Activated CD4-positive, CD25-positive, alpha-beta regulatory T cell (primary cell): ENCODE measurements around the gene ZNF32.

Experiments used
- DNase-seq, 4 experiments: peaks; one replicate each; lab custom pipeline; 2025; lab: John Stamatoyannopoulos, UW

ZNF32 gene

DNA sequence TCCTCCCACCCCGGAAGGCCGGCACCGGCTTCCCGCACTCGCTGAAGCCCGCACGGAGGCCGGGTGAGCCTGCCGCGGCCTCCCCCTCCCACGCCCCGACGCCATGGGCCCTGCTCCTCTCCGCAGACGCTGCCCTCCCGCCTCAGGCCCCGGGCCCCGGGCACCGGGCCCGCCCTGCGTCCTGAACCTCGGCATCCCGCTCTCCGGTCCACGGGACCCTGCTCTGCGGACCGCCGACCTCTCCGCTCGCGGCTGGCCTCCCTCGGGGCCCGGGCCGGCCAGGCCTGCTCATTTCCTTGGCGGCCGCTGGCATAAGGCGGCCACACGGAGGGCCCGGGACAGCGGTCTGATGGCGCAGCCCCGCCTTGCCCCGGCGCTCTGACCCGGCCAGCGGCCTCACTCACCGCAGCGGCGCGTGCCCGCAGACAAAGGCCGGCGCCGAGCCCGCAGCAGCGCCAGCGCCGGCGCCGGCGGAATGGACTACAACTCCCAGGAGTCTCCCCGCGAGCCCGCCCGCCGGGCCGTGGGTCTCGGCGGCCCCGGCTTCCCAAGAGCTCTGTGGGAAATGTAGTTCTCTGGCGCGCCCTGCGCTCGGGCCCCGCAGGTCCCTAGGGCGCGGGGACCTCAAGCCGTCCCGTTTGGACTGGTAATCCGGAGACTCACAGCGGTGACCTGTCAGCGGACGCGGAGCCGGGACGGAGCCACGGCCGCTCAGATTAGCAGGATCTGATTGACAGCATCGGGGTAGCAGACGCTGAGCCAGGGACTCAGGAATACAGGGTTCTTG is at the start of gene ZNF32:
Gene ZNF32 (minus strand): TSS at position 484 of the 787 bp plus-strand sequence. CDS start 2,748 bp downstream, outside the sequence.
- DNase-seq: peak; percentile 55 to 69 (median 68)

- no peak for DNase-seq
These were observed 49.5 kb upstream of the ZNF32 start for GRCh38 chr10:43698156-43698555.

DNA sequence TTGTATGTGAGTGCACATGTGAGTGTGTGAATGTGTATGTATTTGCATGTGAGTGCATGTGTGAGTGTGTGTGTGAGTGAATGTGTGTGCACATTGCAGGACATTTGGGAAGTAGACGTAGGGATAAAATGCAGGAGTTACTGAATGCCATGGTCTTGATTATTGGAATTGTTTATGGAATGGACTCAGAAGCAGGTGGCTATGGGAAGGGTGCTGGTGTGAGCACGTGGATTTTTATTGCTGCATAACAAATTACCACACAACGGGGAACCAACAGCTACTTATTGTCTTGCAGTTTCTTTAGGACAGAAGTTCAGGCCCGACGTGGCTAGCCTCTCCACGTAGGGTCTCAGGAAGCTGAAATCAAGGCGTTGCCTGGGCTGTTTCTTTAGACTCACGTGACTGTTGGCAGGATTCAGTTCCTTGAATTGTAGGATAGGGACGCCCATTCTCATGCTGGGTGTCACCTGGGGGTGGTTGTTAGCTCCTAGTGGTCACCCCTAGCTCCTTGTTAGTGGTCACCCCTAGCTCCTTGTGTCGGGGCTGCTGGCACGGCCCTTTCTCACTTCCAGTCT is 48.3 kb upstream of the ZNF32 start:
- no peak for DNase-seq

- DNase-seq: no peak
These were observed 47.0 kb upstream of the ZNF32 start for GRCh38 chr10:43695730-43696129.

DNA sequence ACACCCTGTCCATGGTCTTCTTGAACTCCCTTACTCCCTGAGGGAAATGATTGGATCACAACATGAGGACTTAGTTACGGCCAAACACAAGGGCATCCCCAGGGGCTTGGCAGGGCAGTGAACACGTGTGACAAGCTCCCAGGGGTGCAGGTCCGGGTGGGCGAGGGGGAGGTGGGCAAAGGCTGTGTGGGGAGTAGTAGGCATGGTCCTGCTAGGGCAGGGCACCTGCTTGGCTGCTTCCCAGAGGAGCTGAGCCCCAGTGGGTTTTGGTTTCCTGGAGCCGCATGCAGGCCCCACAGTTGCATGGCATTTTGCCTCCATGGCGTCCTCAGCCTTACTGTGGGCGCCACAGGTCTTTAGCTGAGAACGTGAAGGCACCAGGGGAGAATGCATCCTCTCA is 46.6 kb upstream of the ZNF32 start:
- DNase-seq: no peak

DNA sequence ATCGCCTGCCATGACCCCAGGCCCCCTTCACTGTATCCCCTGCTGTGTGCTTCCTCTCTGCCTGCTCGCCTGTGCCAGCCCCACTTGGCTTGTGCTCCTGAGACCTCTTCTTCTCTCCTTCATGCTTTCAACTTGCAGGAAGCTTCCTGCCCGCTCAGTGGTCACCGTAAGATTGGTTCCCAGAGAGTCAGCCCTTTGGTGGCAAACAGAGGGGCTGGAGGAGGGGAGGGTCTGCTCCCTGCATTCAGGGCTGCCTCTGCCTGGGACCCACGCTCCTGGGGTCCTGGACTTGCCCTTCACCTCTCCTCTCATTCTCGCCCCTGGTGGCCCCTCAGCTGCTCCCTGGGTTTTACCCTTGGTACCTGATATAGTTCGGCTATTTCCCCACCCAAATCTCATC is 45.8 kb upstream of the ZNF32 start:
- DNase-seq: no peak

DNA sequence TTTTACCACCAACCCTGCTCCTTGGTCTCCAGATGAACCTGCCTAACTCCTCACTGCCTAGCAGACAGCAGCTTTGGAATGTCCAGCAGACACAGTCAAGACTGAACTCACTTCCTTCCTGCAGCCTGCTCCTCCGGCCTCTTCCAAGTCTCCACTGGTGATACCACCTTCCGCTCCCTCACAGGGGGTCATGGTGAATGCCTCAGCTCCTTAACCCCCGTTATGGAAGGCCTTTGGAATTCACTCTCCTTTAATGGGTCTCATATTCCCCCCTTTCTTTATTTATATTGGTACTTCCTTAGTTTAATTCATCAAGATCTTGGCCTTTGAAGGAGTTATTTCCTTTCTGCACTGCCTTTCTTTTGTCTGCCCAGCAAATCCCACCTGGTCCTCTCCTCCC is 44.9 kb upstream of the ZNF32 start:
- DNase-seq: no peak

- no peak for DNase-seq
These were observed 43.6 kb upstream of the ZNF32 start for GRCh38 chr10:43692051-43692825.

- no peak for DNase-seq
These were observed 42.8 kb upstream of the ZNF32 start for GRCh38 chr10:43691485-43691884.

GRCh38 chr10:43689955-43690771 is 41.5 kb upstream of the ZNF32 start:
- DNase-seq: peak; percentile 71 to 73 (median 71)

DNA sequence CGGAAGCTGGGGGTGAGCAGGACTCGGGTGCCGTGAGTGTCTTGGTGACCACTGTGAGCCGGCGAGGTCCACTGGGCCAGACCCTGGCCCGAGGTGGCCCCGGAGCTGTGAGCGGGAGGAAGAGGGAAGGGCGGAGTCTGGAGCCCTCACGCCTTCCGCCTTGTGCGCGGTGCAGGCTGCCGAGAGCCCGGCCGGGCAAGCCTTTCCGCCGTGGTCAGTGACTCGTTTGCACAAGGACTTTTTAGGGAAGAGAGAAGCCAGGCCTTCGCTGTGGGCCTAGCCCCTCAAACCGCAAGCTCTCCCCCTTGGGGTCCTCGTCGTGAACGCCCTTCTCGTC is 40.9 kb upstream of the ZNF32 start:
- no peak for DNase-seq

GRCh38 chr10:43689007-43689491 is 40.4 kb upstream of the ZNF32 start:
- no peak for DNase-seq

DNA sequence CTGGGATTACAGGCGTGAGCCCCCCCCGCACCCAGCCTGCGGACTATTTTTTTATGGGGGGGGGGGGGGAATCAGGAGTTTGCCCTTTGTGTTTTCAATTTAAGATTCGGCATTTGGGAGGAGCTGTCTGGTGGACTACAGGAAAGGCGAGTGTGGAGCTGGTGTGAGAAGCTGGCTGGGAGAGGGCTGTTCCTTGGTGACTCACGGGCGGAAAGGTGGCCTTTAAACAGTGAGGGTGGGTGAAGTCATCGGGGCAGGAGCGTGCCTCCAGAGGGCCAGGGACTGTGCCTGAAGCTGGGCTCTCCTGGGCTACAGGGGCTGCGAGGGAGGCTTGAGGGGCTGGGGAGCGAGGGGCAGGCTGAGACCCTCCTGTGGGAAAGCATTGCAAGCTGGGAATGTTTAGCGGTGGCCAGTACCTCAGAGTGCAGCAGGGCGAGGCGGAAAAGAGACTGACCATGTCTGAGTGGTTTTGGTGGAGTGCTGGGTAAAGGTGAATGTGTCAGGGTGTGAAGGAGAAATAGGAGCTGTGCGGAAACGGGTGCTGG is 39.7 kb upstream of the ZNF32 start:
- no peak for DNase-seq

DNA sequence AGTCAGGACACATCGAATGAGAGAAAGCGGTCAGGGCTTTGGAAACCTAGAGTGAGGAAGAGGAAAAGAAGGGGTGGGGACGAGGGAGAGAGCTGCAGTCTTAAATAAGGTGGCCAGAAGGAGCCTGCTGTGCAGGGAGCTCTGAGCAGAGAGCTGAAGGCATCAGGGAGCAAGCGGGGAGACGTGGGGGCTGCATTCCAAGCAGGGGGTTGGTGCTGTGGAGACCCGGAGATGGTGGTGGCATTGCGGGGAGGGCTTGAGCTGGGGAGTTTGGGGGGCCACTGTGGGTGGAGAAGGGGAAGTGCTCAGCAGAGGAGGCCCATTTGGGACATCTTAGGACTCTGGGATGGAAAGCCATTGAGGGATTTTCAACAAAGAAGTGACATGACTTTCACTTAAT is 38.7 kb upstream of the ZNF32 start:
- DNase-seq: no peak

DNA sequence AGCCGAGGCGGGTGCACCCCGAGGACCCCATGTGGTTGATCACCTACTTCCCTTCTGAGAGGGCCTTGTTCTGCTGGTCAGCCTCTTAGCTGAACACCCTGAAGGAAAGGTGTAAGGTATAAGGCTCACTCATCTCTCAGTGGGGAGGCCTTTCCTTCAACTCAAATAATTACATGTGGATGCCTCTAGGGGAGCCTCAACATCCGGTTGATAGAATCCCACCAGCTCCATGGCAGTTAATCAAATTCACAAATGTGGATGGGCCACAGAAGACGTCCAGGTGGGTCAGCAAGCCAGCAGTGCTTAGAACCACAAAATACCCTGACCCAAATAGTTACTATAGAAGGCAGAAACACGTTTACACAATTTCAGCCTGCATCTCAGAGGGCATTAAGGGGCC is 37.7 kb upstream of the ZNF32 start:
- no peak for DNase-seq

DNA sequence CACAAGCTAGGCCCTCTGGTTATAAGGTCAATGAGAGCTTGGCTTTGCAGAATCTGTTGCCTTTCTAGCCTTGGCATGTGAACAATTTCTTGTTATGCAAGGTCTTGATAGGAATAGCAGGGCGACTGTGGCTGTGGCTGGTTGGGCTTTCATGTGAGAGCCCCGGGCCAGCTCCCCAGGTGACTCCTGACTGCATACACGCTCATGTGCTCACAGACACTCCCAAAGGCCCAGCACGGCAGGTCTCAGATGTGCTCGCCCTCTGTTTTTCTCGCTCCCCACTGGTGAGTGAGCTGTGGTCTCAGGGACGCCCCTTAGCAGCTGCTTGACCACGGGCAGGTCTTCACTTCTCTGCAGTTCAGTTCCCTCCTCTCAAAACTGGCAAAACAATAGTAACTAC is 37.1 kb upstream of the ZNF32 start:
- DNase-seq: no peak

GRCh38 chr10:43684292-43684559 is 35.5 kb upstream of the ZNF32 start:
- DNase-seq: no peak

DNA sequence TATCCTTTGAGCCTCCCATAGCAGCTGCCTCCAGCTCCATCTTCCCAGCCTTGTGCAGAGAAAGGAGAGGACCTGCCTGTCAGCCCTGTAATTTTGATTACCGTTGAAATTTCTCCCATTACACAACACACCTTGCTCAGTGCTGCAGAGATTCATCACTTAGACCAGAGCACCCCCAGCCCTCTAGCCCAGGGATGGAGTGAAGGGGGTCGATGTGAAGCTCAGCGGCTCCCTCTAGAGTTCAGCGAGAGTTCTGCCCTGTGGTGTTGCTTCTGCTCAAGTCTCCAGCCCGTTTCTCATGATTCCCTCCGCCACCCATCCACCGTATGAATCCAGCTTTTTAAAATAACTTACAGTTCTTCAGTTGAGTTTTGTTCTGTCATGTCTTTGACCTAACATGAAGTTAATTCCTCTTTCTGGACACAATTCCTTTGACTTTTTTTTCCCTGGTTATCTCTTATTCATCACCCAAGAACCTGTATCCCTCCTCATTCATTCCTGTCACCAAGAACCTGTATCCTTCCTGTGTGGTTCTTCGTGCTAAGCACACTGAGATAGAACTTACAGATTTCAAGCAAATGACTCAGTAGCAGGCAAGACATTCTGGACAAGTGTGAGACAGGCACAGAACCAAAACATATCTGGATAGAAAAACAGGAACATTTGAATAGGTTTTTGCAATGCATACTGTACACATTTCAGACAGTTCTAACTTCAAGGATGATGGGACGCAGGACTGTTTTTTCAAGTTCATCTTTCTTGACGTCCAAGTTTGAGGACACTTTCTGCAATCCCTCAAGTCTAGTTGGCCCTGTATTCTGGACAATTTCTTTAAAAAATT is 35.0 kb upstream of the ZNF32 start:
- DNase-seq: no peak

GRCh38 chr10:43682956-43683355 is 34.3 kb upstream of the ZNF32 start:
- DNase-seq: no peak

DNA sequence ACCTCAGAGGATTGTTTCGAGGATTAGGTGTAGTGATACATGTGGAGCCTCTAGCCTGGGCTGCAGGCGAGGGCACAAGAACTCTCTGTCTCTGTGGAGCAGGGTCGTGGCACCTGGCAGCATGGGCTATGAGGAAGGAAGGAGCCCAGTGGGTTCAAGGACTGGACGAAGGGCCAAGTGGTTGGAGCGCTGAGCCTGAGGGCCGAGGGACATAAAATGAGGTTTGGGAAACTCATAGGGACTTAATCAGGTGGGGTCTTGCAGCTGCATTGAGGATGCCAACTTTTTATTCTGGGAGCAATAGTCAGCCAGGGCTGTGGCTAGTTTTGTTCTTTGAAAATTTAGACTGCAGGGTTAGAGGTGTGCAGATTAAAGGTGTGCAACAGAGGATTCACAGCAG is 33.0 kb upstream of the ZNF32 start:
- no peak for DNase-seq

DNA sequence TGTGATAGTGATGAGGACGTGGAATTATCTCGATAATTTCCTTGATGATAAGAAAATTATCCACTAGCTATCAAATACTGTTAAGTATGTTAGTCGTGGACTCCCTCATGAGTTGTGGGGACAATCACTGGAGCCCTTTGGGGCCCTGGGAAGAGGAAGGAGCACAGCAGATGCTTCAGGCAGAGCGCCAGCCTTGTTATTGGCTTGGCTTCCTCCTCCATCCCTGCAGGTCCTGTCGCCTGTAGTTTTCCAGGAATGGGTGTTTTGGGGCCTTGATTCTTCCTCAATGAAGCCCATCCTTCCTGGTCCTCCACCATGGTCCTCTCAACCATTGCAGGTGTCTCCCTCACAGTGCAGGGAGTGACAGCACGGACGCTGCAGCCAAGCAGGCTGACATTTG is 32.5 kb upstream of the ZNF32 start:
- DNase-seq: no peak
